NAMALWA (cell line): ENCODE results near the gene ZNF367.

Experiments used
- DNase-seq: peaks from one replicate; pipeline ENCODE4 v3.0.0-alpha.2; 2015; ENCODE audit warnings: low spot score

The ZNF367 gene

DNA sequence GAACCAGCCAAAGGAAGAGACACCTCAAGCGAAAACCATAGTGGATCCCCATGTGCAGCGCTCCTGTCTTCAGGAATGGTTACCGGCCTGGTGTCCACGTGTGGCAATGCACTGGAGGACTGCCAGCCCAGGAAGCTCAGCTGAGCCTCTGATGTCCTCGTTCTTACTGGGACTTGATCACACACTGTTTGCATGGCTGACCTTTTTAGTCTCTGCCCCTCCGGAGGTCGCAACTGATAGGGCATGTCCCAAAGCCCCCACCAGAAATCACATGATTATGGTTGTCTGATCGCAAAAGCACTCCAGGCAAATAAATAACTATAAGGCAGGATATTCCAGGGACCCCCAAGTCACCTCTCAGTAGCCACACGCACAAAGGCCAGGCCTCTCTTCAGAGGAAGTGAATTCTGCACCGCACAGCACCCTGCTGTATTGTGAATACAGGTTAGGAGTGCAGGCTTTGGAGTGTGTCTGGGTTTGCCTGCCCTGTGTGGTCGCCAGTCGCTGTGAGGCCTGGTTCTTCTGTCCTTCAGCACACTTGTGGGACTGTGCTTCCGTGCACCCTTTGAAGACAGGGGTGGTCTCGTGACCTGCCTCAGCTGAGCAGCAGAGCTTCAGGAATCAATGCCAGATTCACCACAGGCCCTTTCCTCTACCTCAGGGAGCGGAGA lies 18.4 kb upstream of the ZNF367 start:
- DNase-seq, result no peak

DNA sequence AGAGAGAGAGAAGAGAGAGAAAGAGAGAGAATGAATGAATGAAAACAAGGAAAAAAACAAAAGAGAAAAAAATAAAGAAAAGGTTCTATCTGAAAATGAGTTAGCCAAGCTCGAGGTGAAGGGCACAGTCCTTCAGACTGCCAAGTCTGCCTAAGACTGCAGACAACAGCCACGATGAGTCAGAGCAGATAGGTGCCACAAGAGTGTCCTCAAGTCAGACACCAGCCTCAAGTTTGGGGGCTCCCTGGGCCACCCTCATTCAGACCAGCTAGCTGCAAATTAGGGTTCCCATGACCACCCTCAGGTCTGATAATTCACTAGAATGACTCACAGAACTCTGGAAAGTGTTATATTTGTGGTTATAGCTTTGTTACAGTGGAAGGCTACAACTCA lies 17.9 kb upstream of the ZNF367 start:
- no peak for DNase-seq

DNA sequence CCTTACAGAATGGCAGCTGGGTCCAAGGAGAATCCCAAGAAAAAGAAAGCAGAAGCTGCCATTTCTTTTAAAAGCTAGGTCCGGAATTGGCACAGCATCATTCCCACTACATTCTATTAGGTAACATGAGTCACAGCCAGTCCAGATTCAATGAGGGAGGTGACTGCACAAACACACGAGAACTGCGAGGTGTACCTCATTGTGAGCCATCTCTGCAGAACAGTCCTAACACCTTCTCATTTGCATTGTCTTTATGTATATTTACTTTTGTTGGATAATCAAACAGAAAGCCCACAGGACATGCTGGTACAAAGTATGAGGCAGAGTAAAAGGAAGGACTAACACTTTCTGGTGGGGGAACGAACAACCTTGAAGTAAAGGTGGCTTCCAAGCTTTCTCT lies 17.2 kb upstream of the ZNF367 start:
- no peak for DNase-seq

DNA sequence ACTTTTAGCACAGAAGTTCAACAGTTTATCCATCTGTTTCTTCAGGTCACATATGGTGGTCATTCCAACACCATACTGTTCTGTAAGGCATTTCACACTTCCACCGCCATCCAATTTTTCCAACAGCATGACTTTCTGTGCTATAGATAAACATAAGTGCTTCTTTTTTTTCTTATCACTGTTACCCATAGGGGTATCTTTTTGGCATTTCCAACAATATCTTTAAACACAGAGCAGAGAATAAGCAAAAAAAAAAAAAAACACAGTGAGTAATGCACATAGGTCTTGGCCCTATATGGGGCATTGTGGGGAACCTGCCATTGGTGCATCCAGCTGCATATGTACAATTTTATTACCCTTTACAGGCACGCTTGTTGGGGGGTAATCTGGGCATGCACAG lies 12.2 kb upstream of the ZNF367 start:
- no peak for DNase-seq

DNA sequence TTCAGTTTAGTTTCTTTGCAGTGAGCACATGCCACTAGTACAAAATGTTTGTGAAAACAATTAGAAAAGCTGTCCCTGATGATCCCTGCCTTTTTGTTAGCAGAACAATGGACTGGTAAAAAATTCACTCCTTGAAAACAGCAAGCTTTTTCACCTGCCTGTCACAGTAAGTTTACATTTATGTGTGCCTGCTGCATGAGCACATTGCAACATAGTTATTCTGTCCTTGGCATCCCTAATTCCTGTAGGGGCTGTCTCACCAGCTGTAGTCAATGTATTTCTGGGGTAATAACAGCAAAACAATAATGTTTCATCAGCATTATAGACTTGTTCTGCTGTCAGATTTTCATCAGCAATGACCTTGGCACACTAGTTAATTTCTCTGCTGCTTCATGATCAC lies 11.6 kb upstream of the ZNF367 start:
- DNase-seq, result no peak

DNA sequence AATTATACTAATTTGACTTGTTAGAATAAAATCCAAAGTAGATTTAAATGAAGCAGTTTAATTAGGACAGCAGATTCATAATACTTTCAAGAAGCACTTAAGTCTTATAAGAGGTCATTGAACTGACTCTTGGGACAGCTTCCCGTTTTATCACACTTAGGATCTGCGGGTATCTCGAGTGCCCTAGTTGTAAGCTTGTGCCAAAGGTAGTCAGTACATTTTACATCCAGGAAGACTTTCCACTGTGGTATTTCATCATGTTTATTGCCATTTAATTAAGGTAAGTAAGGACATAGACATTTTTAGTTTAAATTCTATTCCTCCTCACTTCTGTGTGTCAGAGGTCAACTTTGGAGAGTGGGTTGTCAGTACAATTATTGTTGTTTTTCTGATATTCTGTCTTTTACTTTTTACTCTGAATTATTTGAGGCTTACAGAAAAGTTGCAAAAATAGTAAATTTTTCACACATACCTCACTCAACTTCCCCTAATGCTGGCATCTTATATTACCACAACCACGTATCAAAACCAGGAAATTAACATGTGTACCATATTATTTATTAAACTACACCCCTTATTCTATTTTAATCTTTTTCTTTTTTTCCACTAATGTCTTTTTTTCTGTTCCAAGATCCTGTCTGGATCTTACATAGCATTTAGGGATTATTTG lies 7.5 kb upstream of the ZNF367 start:
- DNase-seq, result no peak

DNA sequence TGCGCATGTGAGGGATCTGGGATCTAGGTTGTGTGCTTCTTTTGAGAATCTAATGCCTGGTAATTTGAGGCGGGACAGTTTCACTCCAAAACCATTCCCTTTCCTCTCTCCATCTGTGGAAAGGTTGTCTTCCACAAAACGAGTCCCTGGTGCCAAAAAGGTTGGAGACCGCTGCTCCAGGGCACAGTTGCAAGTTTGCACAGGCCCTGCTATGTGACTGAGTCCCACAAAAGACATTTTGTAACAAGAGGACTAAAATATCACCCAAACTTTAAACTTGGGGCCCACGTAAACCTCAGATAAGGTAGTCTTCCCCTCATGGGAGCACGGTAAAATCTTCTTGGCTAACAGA lies 5.8 kb upstream of the ZNF367 start:
- no peak for DNase-seq

DNA sequence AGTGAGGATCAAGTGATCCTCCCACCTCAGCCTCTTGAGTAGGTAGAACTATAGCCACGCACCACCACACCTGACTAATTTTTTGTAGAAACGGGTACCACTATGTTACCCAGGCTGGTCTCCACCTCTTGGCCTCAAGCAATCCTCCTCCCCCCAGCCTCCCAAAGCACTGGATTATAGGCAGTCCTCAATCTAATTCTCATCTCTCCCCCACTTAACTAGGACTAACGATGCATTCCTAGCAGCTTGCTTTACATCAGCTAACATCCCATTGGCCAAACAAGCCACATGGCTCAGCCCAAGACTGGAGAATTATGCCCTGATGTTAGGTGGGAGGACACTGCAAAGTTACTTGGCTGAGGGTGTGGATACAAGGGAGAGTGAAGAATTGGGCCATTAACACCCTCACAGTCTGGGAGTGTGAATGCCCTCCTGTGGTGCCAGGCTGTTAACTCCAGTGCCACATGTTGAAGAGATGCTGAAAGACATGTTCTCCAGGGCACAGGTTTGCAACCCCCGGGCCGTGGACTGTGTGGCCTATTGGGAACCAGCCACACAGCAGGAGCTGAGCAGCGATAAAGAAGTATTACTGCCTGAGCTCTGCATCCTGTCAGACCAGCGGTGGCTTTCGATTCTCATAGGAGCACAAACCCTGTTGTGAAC lies 5.3 kb upstream of the ZNF367 start:
- no peak for DNase-seq

DNA sequence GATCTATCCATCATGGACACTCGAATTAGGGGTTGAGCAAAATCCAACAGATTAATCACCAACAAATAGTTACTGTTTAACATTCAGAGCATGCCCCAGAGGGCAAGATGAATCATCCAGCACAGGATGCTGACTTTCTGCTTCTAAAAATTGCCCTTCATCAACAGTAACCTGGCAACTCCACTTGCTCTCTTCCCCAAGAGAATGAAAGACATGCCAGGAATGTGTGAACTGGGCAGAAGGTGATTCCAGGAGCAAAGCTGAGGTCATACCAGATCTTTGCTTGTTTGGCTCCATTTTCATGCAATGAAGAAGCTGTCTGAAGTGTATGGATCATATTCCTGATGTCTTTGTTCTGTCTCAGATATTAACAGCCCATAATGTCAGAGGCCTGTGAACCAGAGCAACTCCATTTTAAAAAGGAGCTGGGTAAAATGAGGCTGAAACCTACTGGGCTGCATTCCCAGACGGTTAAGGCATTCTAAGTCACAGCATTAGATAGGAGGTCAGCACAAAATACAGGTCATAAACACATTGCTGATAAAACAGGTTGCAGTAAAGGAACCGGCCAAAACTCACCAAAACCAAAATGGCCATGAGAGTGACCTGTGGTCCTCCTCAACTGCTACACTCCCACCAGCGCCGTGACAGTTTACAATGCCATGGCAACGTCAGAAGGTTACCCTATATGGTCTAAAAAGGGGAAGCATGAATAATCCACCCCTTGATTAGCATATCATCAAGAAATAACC lies 2.5 kb upstream of the ZNF367 start:
- DNase-seq, result peak; percentile 82

DNA sequence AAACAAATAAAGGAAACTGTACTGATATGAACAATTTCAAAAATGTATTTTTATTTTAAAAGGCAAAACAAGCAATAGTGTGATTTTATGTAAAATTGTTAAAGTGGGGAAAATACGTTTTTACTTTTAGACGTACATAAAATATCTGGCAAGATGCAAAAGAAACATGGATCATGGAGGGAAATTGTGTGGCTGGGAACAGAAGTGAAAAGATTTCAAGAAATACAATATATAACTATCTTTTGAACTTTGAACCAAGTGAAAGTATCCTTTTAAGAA lies 1.5 kb upstream of the ZNF367 start:
- DNase-seq, result no peak

DNA sequence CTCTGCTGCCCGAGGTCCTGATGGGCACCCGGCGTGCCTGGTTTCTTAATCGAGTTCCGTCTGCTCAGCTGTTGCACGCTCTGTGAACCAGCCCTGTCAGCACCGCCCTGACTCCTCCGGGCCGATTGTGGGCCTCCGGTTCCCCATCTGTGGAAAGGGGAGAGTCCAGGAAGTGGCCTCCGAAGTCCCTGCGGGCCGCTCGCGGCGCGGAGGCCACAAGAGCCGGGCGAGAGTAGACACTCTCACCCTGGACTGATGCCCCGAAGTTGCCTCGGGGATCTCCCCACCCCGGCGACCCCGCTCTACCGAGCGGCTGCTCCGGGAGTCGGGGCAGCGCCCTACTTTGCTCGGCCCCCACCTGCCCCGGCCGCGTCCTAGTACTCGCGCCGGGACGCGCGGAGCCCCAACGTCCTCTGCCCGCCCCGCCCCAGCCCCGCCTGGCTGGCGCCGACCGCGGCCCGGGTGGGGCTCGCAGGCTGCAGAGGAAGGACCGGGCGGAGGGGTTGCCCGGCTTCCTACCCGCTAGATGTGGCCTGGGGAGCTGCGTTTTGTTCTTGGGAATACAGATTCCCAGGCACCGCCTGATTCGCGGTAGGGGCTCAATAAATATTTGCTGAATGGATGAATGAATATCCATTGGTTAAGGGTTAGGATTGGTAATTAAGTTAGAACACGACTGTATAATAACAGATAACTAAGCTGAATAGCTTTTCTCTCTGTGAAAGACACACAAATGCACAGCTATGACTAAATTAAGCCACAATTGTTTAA lies 935 bp upstream of the ZNF367 start:
- peak; percentile 78 for DNase-seq

DNA sequence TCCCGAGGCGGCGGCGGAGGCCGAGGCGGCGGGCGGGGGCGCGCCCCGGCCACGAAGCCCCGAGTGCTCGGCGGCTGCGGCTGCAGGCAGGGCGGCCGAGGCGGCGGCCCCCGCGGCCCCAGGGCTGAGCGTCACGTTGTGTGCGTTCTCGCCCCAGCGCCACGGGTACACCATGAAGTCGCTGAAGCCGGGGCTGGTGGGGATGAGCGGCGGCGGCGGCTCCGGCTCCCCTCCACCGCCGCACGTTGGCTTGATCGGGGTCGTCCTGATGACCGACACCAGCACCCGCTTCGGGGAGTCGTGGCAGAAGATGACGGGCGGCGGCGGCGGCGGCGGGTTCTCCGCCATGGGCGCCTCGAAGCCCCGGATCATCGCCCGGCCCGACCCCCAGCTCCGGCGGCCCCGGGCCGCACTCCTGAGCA lies 498 bp downstream of the ZNF367 start:
- DNase-seq, result no peak

DNA sequence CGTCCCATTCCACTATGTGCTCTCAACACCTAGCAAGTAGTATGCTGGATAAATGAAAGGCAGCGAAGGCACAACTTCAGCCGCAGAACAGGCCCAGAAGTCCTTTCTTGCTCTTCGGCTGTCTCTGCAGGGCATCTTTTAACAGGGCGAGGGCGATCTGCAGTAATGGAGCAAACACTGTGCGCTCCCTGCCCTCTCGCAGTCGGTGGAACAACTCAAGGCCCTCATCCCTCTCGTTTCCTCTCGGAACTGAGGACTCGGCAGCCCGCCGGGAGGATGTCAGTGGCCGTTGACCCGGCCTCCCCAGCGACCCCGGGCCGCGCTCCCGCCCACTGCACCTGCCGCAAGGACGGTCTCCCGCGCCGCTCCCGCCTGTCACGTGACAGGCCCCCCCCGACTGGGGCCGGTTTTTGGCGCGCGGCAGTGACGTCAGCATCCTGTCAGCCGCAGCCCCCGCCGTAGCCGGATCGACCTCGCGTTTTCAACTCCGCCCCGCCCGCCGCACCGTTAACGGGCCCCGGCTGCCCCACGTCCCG lies 1.1 kb downstream of the ZNF367 start:
- DNase-seq, result peak; percentile 89

DNA sequence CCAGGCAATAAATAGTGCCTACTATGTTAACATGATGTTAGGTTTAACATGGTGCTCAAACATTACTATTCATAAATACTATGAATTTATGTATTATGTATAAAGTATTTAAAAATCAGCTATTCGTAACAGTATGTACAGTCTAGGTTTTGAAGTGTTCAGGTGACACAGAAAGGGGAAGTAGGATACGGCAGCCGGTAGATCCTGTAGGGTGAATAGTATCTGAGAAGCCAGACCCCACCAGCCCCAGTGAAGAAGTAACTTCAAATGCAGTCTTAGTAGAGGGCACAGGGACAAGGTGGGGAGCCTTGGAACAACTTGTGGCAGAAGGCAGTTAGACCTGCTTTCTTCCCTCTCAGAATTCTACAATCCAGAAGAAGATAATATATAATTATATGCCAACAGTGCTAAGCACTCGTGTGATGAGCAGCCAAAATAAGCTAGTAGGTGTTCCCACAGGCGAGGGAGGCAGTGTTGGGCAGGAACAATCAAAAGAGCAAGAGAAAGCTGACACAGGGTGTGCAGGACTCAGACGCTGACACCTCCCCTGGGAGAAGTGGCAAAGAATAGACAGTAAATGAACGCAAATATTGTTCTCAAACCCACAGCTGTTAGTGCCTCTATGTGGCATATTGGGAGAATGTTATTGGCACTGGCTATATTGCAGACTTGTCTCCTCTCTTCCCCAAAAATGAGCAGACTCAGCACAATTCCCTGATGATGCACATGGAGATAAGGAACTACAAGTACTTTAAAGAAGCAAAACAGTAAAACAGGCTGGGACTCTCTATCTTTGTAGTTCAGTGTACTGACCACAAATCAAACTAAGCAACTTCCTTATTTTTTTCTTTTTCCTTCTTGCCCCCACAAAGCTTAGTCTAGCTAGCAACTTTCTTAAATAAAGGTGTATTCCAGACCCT lies 4.6 kb downstream of the ZNF367 start:
- DNase-seq, result peak; percentile 73

DNA sequence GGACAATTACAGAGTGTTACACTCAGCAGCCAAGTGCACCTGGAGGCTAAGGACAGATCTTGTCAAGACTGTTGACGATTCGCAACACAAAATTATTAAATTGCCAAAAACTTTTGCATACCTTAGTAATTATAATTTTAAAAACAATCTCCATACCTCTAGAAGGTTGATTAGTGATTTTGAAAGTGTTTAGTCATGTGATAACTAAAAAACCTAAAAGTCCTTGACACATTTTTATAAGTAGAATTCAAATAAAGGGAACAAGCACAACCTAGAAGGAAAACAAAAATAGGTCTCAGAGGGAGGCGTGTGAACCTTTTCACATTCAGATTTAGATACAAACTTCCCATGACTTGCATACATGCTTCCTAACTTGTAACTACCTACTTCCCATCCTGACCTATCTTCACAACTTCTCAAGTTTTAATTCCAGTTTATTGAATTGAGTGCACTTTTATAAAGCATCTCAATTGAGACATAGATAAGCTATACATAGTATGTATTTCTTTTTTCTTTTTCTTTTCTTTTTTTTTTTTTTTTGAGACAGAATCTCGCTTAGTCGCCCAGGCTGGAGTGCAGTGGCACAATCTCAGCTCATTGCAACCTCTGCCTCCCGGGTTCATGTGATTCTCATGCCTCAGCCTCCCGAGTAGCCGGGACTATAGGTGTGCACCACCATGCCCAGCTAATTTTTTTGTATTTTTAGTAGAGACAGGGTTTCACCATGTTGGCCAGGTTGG lies 5.8 kb downstream of the ZNF367 start:
- no peak for DNase-seq

DNA sequence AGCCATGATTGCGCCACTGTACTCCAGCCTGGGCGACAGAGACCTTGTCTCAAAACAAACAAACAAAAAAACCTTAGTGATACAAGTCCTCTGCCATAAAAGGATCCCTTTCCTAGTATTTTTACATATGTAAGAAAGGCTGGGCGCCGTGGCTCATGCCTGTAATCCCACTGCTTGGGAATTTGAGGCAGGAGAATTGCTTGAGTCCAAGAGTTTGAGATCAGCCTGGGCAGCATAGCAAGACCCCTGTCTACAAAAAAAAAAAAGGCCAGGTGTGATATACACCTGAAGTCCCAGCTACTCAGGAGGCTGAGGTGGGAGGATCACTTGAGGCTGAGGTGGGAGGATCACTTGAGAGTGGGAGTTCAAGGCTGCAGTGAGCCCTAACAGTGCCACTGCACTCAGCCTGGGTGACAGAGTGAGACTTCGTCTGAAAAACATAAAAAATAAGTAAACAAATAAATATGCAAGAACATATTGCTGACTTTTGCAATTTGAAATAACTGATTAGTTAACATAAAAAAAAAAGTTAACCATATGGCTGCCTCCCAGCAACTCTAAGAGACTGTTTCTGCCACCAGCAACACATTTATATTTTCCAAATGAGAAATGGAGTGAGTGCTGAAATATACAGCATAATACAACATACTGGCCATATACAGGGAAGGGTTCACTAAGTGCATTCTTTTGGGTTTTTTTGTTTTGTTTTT lies 6.9 kb downstream of the ZNF367 start:
- DNase-seq, result no peak

DNA sequence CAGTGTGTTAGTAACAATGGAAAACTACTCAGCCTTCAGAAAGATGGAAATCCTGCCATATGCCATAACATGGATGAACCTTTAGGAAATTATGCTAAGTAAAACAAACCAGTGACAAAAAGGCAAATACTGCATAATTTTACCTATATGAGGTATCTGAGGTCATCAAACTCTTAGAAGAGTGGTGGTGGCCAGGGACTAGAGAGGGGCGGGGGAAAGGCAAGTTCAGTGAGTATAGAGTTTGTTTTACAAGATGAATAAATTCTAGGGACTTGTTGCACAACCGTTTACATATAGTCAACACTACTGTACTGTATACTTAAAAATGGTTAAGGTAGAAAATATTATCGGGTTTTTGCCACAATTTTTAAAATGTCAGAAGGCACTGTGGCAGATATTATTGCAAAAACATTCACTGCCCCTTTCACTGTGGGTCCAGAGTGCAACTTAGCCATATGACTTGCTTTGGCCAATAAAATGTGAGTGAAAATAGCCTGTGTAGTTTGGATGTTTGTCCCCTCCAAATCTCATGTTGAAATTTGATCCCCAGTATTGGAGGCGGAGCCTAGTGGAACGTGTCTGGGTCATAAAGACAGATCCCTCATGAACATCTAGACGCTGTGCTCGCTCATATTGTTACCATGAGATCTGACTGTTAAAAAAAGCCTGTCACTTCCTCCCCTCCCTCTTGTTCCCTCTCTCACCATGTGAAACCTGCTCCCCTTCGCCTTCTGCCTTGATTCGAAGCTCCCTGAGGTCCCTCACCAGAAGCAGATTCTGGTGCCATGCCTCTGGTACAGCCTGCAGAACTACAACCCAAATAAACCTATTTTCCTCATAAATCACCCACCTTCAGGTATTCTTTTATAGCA lies 9.5 kb downstream of the ZNF367 start:
- no peak for DNase-seq

DNA sequence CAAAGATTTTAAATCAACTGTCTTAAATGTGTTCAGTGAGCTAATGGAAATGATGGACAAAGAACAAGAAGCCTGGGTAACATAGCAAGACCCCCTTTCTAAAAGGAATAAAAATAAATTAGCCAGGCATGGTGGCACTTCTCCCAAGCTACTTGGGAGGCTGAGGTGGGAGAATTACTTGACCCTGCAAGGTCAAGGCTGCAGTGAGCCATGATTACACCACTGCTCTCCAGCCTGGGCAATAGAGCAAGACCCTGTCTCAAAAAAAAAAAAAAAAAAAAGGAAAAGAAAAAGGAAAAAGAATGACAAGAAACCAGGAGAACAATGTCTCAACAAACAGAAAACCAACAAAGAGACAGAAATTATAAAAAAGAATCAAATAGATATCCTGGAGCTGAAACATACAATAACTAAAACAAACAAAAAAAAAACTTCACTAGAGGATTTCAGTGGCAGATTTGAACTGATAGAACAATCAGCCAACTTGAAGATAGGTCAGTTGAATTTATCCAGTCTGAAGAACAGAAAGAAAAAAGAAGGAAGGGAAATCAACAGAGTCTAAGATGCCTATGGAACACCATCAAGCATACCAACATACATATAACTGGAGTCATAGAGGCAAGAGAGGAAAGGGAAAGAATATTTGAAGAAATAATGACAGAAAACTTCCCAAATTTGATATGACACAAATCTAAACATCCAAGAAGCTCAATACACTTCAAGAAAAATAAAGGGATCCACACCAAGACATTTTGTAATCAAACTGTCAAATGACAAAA lies 17.8 kb downstream of the ZNF367 start:
- DNase-seq, result no peak
